GM13976 (cell line): ENCODE measurements around the gene PWWP2B.

Source experiments
- DNase-seq: peaks from one replicate; pipeline ENCODE4 v3.0.0; 2012; ENCODE audit warnings: low spot score
- in situ Hi-C: fragments of 300-500 bp; cut with MboI; formaldehyde crosslinking; loops from one replicate; pipeline ENCODE4 v1.12.0; 2022; ENCODE audit warnings: low sequenced_read_pairs, mixed read lengths, inconsistent platforms; ENCODE audit not compliant: unreplicated experiment
- TF ChIP-seq, protein P1 (sequence below): IDR thresholded peaks from 2 replicates; pipeline ENCODE4 v1.5.1; 2012; ENCODE audit warnings: borderline replicate concordance, mild to moderate bottlenecking; ENCODE audit not compliant: insufficient read depth; ENCODE audit errors: extremely low read depth, missing control alignments, control extremely low read depth

PWWP2B gene

DNA sequence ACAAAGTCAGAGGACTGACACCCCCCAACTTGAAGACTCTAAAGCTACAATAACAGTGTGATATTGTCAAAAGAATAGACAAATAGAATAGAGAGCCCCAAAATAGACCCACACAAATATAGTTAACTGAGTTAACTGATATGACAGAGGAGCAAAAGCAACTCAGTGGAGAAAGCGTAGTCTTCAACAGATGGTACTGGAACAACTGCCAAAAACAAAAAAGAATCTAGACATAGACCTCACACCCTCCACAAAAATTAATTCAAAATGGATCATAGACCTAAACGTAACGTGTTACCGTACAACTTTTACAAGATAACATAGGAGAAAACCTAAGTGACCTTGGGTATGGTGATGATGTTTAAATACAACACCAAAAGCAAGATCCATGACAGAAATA lies 28.6 kb upstream of the PWWP2B start:
- DNase-seq = no peak
- in situ Hi-C loops = no loop called here
- TF ChIP-seq, protein P1, sequence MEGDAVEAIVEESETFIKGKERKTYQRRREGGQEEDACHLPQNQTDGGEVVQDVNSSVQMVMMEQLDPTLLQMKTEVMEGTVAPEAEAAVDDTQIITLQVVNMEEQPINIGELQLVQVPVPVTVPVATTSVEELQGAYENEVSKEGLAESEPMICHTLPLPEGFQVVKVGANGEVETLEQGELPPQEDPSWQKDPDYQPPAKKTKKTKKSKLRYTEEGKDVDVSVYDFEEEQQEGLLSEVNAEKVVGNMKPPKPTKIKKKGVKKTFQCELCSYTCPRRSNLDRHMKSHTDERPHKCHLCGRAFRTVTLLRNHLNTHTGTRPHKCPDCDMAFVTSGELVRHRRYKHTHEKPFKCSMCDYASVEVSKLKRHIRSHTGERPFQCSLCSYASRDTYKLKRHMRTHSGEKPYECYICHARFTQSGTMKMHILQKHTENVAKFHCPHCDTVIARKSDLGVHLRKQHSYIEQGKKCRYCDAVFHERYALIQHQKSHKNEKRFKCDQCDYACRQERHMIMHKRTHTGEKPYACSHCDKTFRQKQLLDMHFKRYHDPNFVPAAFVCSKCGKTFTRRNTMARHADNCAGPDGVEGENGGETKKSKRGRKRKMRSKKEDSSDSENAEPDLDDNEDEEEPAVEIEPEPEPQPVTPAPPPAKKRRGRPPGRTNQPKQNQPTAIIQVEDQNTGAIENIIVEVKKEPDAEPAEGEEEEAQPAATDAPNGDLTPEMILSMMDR = no peak

DNA sequence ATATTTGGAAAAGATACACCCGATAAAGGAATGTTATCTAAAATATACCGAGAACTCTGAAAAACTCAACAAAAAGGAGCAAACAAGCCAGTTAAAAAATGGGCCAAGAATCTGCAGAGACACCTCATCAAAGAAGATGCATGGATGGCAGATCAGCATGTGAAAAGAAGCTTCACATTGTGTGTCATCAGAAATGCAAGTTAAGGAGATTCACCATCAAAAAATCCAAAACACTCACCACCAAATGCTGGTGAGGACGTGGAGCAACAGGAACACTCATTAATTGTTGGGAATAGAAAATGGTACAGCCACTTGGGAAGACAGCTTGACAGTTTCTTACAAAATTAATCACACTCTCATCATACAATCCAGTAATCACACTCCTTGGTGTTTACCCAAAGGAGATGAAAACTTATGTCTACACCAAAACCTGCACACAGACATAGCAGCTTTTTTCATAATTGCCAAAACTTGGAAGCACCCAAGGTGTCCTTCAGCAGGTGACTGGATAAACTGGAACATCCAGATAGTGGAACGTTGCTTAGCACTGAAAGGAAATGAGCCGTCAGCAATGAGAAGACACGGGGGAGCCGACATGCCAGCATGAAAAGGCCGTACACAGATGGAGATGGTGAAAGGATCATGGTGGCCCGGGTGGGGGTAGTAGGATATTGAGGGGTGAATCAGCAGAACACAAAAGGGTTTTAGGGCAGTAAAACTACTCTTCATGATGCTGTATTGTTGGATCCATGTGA lies 27.9 kb upstream of the PWWP2B start:
- in situ Hi-C loops = no loop called here
- TF ChIP-seq, protein P1 = no peak
- no peak for DNase-seq

DNA sequence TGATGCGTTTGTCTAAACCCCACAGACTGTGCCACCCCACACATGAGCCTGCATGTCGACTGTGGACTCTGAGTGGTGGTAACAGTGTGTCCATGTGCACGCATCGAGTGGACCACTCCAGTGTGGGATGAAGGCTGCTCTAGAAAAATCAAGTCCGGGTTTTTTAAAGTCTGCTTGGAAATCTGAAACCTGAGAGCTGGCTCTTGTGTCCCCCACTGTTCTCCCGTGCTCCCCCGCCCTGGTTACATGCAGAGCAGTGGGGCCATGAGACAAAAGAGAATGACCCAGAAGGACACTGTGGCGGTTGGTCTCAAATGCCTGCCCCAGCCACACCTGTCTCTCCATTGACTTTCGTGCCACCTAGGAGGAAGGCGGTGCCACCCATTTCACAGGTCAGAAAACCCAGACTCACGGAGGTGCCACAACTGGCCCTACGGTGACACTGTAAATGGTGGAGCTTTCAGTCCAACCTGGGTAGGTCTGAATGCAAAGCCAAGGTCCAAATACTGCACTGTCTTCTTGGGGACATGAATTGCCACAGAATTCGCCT lies 27.3 kb upstream of the PWWP2B start:
- in situ Hi-C loops = no loop called here
- DNase-seq = no peak
- TF ChIP-seq, protein P1 = no peak

DNA sequence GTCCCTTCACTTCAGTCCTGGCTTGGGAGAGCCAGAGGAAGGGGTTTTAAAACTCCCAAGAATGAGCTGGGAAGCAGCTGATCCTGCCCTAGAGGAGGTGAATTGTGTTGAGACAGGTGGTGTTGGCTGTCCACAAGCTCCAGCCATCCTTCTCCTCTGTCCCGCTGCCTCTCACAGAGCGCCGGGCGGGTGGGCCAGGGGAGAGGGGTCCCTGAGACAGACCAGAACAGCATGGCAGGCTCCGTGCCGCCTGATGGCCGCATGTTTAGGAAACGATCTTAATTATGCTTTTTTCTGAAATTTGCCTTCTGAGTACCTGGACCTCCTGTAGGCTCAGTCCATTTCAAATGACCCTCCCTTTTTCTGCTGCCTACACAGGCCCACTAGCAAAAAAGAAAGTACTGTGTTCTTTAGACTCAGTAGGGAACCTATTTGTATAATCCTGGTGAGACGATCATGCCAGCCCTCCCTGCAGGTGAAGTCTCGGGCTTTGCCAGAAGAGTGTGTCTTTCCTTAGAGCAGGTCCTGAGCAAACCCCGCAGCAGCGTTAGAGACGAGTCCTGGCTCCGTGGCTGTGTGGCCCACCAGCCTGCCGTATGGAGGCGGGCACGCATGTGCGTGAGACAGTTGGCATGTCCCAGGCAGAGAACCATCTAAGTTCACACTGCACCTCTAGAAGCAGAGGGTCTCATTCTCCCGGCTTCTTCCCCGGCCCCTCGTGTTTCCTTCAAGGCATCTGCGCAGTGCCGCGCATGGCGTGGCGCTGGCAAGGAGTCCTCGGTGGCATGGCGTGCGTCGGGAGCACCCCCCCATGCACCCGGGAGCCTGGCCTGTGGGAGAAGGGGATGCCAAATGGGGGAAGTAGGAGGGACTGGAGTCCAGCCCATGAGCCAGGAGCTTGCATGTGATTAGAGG lies 26.3 kb upstream of the PWWP2B start:
- no peak for DNase-seq
- in situ Hi-C loops = no loop called here
- TF ChIP-seq, protein P1 = no peak

DNA sequence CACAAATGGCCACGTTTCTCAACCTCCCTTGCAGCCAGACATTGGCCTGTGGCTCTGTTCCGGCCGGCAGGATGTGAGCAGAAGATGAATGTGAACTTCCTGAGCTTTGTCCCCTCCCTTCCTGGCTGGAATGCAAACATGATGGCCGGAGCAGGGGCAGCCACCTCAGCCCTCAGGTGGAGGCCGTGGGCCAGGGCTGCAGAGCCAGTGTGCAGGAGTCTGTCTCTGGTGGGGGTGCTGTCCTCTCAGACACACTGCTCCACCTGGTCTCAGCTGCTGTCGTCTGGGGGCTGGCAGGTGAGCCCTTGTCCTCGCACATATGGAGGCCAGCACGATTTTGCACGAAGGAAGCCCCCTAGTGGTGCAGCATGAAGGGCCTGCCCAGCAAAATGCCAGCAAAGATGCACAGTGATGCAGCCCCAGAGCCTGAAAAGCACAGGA lies 25.3 kb upstream of the PWWP2B start:
- no peak for DNase-seq
- TF ChIP-seq, protein P1 = peak; percentile 27
- in situ Hi-C loops = no loop called here

DNA sequence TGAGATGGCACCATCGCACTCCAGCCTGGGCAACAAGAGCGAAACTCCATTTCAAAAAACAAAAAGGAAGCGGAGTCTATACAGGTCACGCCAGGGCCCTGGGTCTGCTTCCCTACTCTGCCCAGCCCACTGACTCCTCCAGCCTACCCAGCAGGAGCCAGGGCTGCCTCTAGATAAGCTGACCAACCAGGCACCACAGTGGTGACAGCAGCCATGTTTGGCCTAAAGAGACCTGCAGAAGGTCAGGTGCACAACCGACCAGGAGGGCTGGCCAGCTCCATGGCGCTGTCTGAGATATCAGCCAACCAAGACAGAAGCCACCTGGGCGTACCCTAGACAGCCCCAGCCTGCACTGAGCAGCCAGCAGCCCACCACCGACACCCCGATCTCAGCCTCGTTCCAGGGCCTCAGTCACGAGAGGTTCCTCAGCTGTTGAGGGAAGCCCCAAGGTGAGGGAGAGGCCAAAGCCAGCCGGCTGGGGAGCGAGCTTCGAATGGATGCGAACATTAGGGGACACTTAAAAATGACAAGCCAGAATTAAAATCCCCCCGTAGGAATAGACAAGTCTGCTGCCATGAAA lies 24.4 kb upstream of the PWWP2B start:
- DNase-seq = no peak
- TF ChIP-seq, protein P1 = no peak
- in situ Hi-C loops = no loop called here
